Measurements from ENCODE around the gene PCDHGC3. TPM values are rescaled to one million over a fixed set of nuclear protein-coding genes. Genes with fewer than 3 reads are reported as not detected.

PCDHGC3 gene
- polyA plus RNA-seq, 1 experiment: 56.3 TPM

DNA sequence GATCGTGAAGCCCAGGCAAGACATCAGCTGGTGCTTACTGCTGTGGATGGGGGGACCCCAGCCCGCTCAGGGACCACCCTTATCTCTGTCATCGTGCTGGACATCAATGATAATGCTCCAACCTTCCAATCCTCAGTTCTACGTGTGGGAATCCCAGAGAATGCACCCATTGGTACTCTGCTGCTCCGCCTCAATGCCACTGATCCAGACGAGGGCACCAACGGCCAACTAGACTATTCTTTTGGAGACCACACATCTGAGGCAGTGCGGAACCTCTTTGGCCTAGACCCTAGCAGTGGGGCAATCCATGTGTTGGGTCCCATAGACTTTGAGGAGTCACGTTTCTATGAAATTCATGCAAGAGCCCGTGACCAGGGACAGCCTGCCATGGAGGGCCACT lies 14.1 kb downstream of the PCDHGC3 start:
- no peak for DNase-seq (ENCODE audit: low read depth)
- CTCF ChIA-PET: interaction anchor here (1.1 to 2.0 kb wide), 7 partner anchors 11 to 69 kb away, joined by 3 to 11 read pairs (median 6); partner anchors contain the start of gene PCDHGA11
- Histone ChIP-seq H3K27me3 (ENCODE audit: control insufficient read depth, insufficient read depth, low read length) (no peaks in the 10 kb centered on the region), H3K36me3 (ENCODE audit: control insufficient read depth, insufficient read depth, low read length) (peaks cover 17% of the 10 kb centered on the region), H3K4me3 (ENCODE audit: low read depth, low read length) (no peak overlapping the region)
- TF ChIP-seq, protein P1, sequence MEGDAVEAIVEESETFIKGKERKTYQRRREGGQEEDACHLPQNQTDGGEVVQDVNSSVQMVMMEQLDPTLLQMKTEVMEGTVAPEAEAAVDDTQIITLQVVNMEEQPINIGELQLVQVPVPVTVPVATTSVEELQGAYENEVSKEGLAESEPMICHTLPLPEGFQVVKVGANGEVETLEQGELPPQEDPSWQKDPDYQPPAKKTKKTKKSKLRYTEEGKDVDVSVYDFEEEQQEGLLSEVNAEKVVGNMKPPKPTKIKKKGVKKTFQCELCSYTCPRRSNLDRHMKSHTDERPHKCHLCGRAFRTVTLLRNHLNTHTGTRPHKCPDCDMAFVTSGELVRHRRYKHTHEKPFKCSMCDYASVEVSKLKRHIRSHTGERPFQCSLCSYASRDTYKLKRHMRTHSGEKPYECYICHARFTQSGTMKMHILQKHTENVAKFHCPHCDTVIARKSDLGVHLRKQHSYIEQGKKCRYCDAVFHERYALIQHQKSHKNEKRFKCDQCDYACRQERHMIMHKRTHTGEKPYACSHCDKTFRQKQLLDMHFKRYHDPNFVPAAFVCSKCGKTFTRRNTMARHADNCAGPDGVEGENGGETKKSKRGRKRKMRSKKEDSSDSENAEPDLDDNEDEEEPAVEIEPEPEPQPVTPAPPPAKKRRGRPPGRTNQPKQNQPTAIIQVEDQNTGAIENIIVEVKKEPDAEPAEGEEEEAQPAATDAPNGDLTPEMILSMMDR (IDR thresholded peaks at IDR 0.05; ENCODE audit: insufficient read depth, low read depth, low read length): no peak
- POLR2A ChIA-PET: interaction anchor here (0.6 kb wide), 1 partner anchor 32 kb away, joined by 4 read pairs; no protein-coding TSS in a partner anchor

DNA sequence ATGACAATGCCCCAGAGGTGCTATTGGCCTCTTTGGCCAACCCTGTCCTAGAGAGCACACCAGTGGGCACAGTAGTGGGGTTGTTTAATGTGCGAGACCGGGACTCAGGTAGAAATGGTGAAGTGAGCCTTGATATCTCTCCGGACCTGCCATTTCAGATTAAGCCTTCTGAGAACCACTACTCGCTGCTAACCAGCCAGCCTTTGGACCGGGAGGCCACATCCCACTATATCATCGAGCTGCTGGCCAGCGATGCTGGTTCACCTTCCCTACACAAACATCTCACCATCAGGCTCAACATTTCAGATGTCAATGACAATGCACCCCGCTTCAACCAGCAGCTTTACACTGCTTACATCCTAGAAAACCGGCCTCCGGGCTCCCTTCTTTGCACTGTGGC lies 14.5 kb downstream of the PCDHGC3 start:
- TF ChIP-seq, protein P1 (IDR thresholded peaks at IDR 0.05; ENCODE audit: insufficient read depth, low read depth, low read length): no peak
- no peak overlapping the region for H3K4me3 ChIP-seq (ENCODE audit: low read depth, low read length)
- ChIA-PET POLR2A (interaction anchor here (0.6 kb wide), 1 partner anchor 31 kb away, joined by 4 read pairs; no protein-coding TSS in a partner anchor), CTCF (interaction anchor here (1.1 to 2.0 kb wide), 2 partner anchors 22 to 34 kb away, joined by 3 to 9 read pairs; no protein-coding TSS in a partner anchor)
- no peaks in the 10 kb centered on the region for H3K27me3 ChIP-seq (ENCODE audit: control insufficient read depth, insufficient read depth, low read length)
- DNase-seq (ENCODE audit: low read depth): no peak
- H3K36me3 ChIP-seq (ENCODE audit: control insufficient read depth, insufficient read depth, low read length): peaks cover 17% of the 10 kb centered on the region

DNA sequence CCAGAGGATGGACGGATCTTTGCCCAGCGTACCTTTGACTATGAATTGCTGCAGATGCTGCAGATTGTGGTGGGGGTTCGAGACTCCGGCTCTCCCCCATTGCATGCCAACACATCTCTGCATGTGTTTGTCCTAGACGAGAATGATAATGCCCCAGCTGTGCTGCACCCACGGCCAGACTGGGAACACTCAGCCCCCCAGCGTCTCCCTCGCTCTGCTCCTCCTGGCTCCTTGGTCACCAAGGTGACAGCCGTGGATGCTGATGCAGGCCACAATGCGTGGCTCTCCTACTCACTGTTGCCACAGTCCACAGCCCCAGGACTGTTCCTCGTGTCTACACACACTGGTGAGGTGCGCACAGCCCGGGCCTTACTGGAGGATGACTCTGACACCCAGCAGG lies 15.0 kb downstream of the PCDHGC3 start:
- H3K36me3 ChIP-seq (ENCODE audit: control insufficient read depth, insufficient read depth, low read length): peaks cover 15% of the 10 kb centered on the region
- TF ChIP-seq, protein P1 (IDR thresholded peaks at IDR 0.05; ENCODE audit: insufficient read depth, low read depth, low read length): no peak
- CTCF ChIA-PET: interaction anchor here (1.1 kb wide), 1 partner anchor 21 kb away, joined by 3 read pairs; no protein-coding TSS in a partner anchor
- no peak for DNase-seq (ENCODE audit: low read depth)
- H3K4me3 ChIP-seq (ENCODE audit: low read depth, low read length): no peak overlapping the region
- H3K27me3 ChIP-seq (ENCODE audit: control insufficient read depth, insufficient read depth, low read length): no peaks in the 10 kb centered on the region
- POLR2A ChIA-PET: no interaction called here

DNA sequence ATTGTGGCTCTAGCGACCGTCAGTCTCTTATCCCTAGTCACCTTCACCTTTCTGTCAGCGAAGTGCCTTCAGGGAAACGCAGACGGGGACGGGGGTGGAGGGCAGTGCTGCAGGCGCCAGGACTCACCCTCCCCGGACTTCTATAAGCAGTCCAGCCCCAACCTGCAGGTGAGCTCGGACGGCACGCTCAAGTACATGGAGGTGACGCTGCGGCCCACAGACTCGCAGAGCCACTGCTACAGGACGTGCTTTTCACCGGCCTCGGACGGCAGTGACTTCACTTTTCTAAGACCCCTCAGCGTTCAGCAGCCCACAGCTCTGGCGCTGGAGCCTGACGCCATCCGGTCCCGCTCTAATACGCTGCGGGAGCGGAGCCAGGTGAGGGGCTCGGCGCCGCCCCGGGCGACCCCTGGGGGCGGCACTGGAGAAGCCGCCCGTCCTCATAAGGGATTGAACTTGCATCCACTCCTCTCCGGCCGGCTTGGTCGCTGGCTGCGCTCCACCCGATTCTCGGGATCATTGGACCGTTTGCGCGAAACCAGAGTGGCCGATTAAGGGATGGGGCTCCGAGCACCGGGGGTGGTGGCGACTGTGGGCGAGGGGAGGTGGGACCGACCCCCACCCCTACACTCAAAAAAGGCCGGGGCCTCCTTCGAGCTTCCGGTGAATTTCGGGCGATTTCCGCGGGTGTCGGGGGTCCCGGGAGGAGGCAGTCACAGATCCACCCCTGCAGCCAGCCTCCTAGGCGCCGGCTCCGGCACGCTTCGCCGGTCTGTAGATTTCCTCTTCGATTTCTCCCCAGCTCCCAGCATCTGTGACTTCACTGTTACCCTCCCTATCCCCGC lies 15.8 kb downstream of the PCDHGC3 start:
- H3K36me3 ChIP-seq (ENCODE audit: control insufficient read depth, insufficient read depth, low read length): peaks cover 14% of the 10 kb centered on the region
- CTCF ChIA-PET: interaction anchor here (1.6 kb wide), 1 partner anchor 22 kb away, joined by 3 read pairs; no protein-coding TSS in a partner anchor

More for the DNA sequence above, 15.8 kb downstream of the PCDHGC3 start:
- Histone ChIP-seq H3K27me3 (ENCODE audit: control insufficient read depth, insufficient read depth, low read length) (no peaks in the 10 kb centered on the region), H3K4me3 (ENCODE audit: low read depth, low read length) (no peak overlapping the region)
- POLR2A ChIA-PET: no interaction called here
- DNase-seq (ENCODE audit: low read depth): no peak
- TF ChIP-seq, protein P1 (IDR thresholded peaks at IDR 0.05; ENCODE audit: insufficient read depth, low read depth, low read length): no peak

All from BJ (cell line).